Astrocyte (in vitro differentiated cells and primary cell): Measurements from ENCODE around the gene PTPRE. TPM values are rescaled to one million over a fixed set of nuclear protein-coding genes. Genes with fewer than 3 reads are reported as not detected.

ENCODE experiments used
- DNase-seq: peaks from one replicate; pipeline ENCODE4 v3.0.0-alpha.2; 2010; ENCODE audit warnings: low read depth
- FAIRE-seq: peaks from 2 replicates; lab custom pipeline; 2011; peaks lifted over from hg19 to GRCh38; lab: Jason Lieb, UNC
- H2AFZ ChIP-seq: 2 replicates; pipeline ENCODE4 v1.6.0; 2012; ENCODE audit warnings: low read depth, low read length, inconsistent platforms
- H3K27ac ChIP-seq: 2 replicates; pipeline ENCODE4 v1.5.1; 2011; ENCODE audit warnings: low read depth, low read length, inconsistent platforms
- H3K27me3 ChIP-seq: 2 replicates; pipeline ENCODE4 v1.6.0; 2011; ENCODE audit warnings: low read length, inconsistent platforms; ENCODE audit not compliant: insufficient read depth
- H3K36me3 ChIP-seq: 2 replicates; pipeline ENCODE4 v1.5.1; 2011; ENCODE audit warnings: low read length, inconsistent platforms; ENCODE audit not compliant: insufficient read depth
- H3K4me1 ChIP-seq: 2 replicates; pipeline ENCODE4 v1.5.1; 2011; ENCODE audit warnings: low read length, inconsistent platforms; ENCODE audit not compliant: insufficient read depth
- H3K4me2 ChIP-seq: 2 replicates; pipeline ENCODE4 v1.6.0; 2012; ENCODE audit warnings: low read length, inconsistent platforms
- H3K4me3 ChIP-seq: 2 replicates; pipeline ENCODE4 v1.5.1; 2011; ENCODE audit warnings: low read depth, mild to moderate bottlenecking, low read length, inconsistent platforms; ENCODE audit not compliant: insufficient read depth
- H3K79me2 ChIP-seq: 2 replicates; pipeline ENCODE4 v1.6.0; 2012; ENCODE audit warnings: mild to moderate bottlenecking, low read length, inconsistent platforms; ENCODE audit not compliant: insufficient read depth
- H3K9ac ChIP-seq: 2 replicates; pipeline ENCODE4 v1.6.0; 2012; ENCODE audit warnings: mild to moderate bottlenecking, low read length, inconsistent platforms
- H3K9me3 ChIP-seq: 2 replicates; pipeline ENCODE4 v1.5.1; 2012; ENCODE audit warnings: low read depth, mild to moderate bottlenecking, low read length, inconsistent platforms; ENCODE audit not compliant: insufficient read depth
- H4K20me1 ChIP-seq: 2 replicates; pipeline ENCODE4 v1.6.0; 2012; ENCODE audit warnings: low read length, inconsistent platforms; ENCODE audit not compliant: insufficient read depth
- H3K27ac Mint-ChIP-seq: one replicate; pipeline ENCODE4 v1.8.0; 2021; ENCODE audit warnings: mild to moderate bottlenecking, mixed read lengths; ENCODE audit not compliant: unreplicated experiment
- H3K27me3 Mint-ChIP-seq: one replicate; pipeline ENCODE4 v1.8.0; 2021; ENCODE audit warnings: low read depth, mixed read lengths; ENCODE audit not compliant: unreplicated experiment
- H3K36me3 Mint-ChIP-seq: one replicate; pipeline ENCODE4 v1.8.0; 2021; ENCODE audit warnings: low read depth, mixed read lengths; ENCODE audit not compliant: unreplicated experiment
- H3K4me1 Mint-ChIP-seq: one replicate; pipeline ENCODE4 v1.8.0; 2021; ENCODE audit warnings: low read depth, mixed read lengths; ENCODE audit not compliant: unreplicated experiment
- H3K4me3 Mint-ChIP-seq: one replicate; pipeline ENCODE4 v1.8.0; 2021; ENCODE audit warnings: mild to moderate bottlenecking, moderate library complexity, mixed read lengths; ENCODE audit not compliant: unreplicated experiment
- H3K9me3 Mint-ChIP-seq: one replicate; pipeline ENCODE4 v1.8.0; 2021; ENCODE audit warnings: mild to moderate bottlenecking, mixed read lengths; ENCODE audit not compliant: unreplicated experiment
- CTCF ChIP-seq: IDR thresholded peaks from 2 replicates; pipeline ENCODE4 v1.5.1; 2011; ENCODE audit warnings: low read depth, mild to moderate bottlenecking, inconsistent platforms, low read length, moderate library complexity; ENCODE audit not compliant: insufficient read depth
- EZH2 ChIP-seq: IDR thresholded peaks from 2 replicates; pipeline ENCODE4 v1.6.1; 2012; ENCODE audit warnings: mild to moderate bottlenecking, low read length, inconsistent platforms; ENCODE audit not compliant: insufficient read depth
- total RNA-seq: library from RNA; stranded (reverse); gene quantifications from 2 replicates; pipeline ENCODE4 v1.2.1, GENCODE V29; 2021

The PTPRE gene
- total RNA-seq, 1 donor from 2014 or later: 14.1 TPM

DNA sequence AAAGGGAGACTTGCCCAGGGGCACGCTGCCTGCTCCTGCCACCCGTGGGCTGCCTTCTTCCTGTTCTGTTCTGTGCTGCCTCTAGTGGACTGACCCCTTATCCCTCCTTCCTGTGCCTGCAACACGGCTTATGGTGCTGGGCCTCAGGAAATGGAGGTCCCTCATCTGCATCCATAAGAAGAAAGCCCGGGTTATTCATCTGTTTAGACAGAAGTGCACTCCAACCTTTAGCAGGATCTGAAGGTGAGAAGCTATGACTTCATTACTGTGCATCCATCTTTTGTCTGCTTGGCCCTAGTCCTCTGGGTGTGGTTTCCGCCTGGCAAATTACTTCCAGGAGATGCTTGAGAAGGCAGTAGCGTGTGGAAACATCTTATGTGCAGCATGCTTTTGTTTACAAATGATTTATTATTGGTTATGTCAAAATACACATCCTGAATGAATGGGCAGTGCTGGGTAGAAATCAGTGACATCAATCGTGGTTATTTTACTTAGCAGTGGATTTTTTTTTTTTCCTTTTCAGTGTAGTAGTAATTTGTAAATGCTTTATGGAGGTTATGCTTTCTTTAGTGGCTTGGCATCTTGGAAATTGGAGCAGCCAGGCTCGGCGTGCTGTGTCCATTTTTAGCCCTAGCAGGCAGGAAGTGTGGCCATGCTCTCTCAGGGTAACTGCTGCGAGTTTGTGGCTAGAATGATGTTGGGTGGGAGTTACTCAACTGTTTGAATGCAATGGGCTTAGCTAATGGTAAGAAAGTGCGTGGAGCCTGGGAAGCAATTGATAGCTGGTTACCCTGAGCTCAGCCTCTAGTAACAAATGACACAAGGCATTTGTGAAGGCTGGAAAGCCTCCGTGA, 12.7 kb downstream of the PTPRE start:
- H3K4me1 Mint-ChIP-seq: peaks cover 47% of the 10 kb centered on the region
- Histone ChIP-seq H3K4me1 (peaks cover 35% of the 10 kb centered on the region), H2AFZ (no peak overlapping the region), H3K79me2 (peaks cover 34% of the 10 kb centered on the region), H3K9ac (no peak overlapping the region), H3K9me3 (no peaks in the 10 kb centered on the region), H3K4me2 (peak overlapping the region; percentile 45), H3K27me3 (no peaks in the 10 kb centered on the region), H4K20me1 (no peaks in the 10 kb centered on the region), H3K4me3 (no peak overlapping the region), H3K27ac (peak overlapping the region; percentile 49), H3K36me3 (no peaks in the 10 kb centered on the region)
- H3K27me3 Mint-ChIP-seq: no peaks in the 10 kb centered on the region
- DNase-seq (peak; percentile 93), FAIRE-seq (no peak)
- peak; percentile 35 for TF ChIP-seq CTCF
- TF ChIP-seq EZH2: no peak
- H3K27ac Mint-ChIP-seq: no peak overlapping the region
- no peaks in the 10 kb centered on the region for H3K9me3 Mint-ChIP-seq
- no peak overlapping the region for H3K4me3 Mint-ChIP-seq
- peaks cover 13% of the 10 kb centered on the region for H3K36me3 Mint-ChIP-seq

- H3K4me3 ChIP-seq: no peak overlapping the region
- peak overlapping the region; percentile 49 for H3K27ac ChIP-seq
- H3K4me1 ChIP-seq: peaks cover 35% of the 10 kb centered on the region
- no peaks in the 10 kb centered on the region for H3K27me3 ChIP-seq
- FAIRE-seq (no peak), DNase-seq (no peak)
- H3K27ac Mint-ChIP-seq: peak overlapping the region; percentile 18
- no peak overlapping the region for H3K4me3 Mint-ChIP-seq
- TF ChIP-seq EZH2 (no peak), CTCF (no peak)
- H4K20me1 ChIP-seq: no peaks in the 10 kb centered on the region
- no peak overlapping the region for H2AFZ ChIP-seq
- no peaks in the 10 kb centered on the region for H3K36me3 ChIP-seq
- H3K9me3 Mint-ChIP-seq: no peaks in the 10 kb centered on the region
- no peaks in the 10 kb centered on the region for H3K9me3 ChIP-seq
- peaks cover 12% of the 10 kb centered on the region for H3K36me3 Mint-ChIP-seq
- peak overlapping the region; percentile 45 for H3K4me2 ChIP-seq
- H3K4me1 Mint-ChIP-seq: peaks cover 50% of the 10 kb centered on the region
- peaks cover 39% of the 10 kb centered on the region for H3K79me2 ChIP-seq
- H3K9ac ChIP-seq: no peak overlapping the region
- H3K27me3 Mint-ChIP-seq: no peaks in the 10 kb centered on the region
Measured at GRCh38 chr10:127920306-127921074, 13.6 kb downstream of the PTPRE start.
